GM11168 (cell line): ENCODE data around the gene GRK3.
"Not testable (repeated sequence)": the region's sequence is repeated elsewhere in the genome, so short reads cannot be mapped to it uniquely, and the experiment has no call there.

Experiments
- in situ Hi-C: fragments of 300-500 bp; cut with MboI; formaldehyde crosslinking; loops from one replicate; pipeline ENCODE4 v1.12.0; 2022; ENCODE audit warnings: low sequenced_read_pairs; ENCODE audit not compliant: unreplicated experiment

The GRK3 gene

DNA sequence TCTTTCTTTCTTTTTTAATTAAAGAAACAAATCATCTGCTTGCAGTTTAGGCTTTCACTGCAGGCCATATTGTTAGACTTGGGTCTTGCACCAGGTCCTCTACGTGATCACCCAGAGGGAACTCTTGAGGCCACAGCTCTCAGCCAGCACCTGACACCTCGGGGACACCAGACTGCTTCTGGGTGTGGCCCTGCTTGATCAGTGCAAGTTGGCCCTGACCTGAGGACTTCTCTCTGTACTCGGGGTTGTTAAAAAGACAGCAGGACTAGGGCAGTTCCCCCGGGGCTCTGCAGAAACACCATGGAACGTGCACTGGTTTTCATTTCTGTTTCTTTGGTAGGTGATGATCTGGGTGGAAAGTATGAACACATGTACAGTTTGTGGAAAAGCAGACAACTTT lies 126.3 kb downstream of the GRK3 start:
- in situ Hi-C loops, result loop anchor here (5.0 to 10.0 kb wide), 2 partner anchors 126 to 153 kb away; partner anchors contain the start of gene GRK3

DNA sequence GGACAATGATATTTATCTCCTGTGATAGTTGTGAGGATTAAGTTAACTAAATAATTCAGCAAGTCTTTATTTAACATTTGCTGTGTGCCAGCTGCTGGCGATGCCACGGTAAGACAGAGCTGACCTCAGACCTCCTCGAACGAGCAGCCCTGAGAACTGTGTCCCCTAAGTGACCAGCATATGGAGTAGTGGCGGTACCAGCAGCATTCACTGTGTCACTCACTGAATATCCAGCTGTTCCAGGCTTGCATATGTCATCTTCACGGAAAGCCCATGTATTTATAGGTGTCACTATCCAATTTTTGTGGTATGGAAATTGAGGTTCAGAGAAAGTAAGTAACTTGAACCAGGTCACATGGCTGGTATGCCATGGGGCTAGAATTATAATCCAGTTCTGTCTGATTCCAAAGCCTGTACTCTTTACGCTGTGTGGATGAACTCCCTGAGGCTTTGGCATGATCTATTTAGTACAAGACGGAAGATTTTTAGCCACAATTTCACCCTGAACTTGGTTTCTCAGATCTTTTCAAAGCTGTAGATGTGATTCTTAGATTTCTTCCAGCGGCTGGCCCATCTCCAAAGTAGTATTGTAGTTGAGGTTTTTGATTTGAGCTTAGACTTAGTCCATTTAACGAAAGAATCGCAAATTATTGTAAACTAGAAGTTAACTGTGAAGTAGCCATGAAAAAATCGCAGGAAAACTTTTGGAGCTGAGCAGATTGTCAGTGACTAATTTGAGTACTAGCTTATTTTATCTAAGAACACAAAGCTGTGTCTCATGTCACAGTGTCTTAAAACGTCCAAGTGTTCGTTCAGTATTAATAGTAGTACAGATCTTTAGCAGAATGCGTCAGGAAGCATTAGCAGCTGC lies 128.2 kb downstream of the GRK3 start:
- in situ Hi-C loops, result loop anchor here (5.0 to 10.0 kb wide), 2 partner anchors 128 to 155 kb away; partner anchors contain the start of gene GRK3

DNA sequence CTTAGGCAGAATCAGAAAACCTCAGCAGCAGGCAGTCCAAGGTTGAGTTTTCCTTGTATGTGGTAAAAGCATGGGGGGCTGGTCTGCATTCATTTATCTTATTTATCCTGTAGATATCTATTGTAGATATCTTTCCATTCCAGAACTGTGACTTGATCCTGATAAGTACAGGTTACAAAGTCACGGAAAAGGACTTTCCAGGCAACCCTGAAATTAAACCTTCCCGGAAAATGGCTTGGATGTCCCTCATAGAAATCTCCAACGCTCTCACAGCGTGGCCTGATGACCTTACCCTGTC lies 128.7 kb downstream of the GRK3 start:
- in situ Hi-C loops, result loop anchor here (5.0 to 10.0 kb wide), 2 partner anchors 128 to 156 kb away; partner anchors contain the start of gene GRK3

DNA sequence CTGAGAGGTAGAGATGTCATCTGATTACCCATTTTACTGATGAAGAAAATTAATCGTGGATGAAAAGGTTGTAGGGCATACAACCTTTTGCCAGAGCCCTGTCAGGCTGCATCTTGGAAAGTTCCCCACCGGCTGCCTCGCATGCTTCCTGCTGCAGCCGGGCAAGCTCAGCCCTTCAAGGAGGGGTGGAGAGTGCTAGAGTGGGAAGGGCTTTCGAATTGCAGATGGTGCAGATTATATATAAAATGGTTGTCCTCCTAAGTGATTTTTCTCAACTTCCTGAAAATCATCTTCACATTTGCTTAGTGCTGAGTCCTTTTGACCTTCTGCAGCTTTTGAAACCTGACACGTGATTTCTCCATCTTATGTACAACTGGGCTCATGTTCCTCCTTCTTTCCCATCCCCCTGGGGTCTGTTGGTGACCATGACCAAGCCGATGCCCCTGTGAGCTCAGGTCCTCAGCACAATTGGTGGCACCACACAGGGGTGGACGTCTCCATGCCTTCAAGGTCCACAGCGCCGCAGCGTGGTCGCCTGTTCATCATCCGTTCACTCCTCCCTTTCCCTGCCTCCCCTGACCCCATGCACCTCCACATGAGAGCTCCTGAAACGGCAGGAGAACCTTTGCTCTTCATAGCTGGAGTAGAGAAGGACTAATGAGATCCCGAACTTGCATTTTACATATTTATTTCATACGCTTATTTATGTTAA lies 129.9 kb downstream of the GRK3 start:
- in situ Hi-C loops, result loop anchor here (5.0 to 10.0 kb wide), 2 partner anchors 130 to 157 kb away; partner anchors contain the start of gene GRK3

DNA sequence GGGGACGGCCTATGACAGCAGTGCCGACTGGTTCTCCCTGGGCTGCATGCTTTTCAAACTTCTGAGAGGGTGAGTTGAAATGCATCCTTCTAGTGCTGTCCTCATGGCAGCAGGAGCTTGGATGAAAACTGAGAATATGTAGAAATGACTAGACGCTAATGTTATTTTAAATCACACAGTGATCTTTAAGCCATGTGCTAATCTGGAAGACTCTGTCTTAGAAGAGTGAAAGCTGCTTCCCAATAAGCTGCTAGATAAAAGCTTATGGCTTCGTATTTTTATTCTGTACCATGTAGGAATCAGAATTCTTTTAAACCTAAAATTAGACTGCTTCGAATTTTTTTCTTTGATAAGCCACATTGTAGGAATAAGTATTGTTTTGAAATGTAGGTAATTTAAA lies 130.7 kb downstream of the GRK3 start:
- in situ Hi-C loops, result loop anchor here (10.0 kb wide), 1 partner anchor 130 kb away; the partner anchor contains the start of gene GRK3

DNA sequence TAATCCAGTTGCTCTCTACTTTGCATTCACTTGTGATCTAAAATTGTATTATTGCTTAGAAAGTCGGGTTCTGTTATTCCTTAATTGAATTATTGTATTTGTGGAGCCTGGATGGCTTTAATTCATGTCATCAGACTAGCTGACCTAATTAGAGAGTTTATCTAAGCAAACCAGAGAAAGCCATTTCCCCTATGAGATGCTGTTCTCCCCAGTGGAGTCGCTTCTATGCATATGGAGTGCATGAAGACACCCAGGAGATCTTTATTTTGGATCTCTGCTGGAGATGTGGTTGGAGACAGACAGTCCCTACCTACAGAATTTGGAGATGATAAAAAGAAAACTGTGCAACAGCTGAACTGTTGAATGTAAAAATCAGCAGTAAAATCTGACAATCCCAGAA lies 132.3 kb downstream of the GRK3 start:
- in situ Hi-C loops, result loop anchor here (10.0 kb wide), 1 partner anchor 132 kb away; the partner anchor contains the start of gene GRK3

DNA sequence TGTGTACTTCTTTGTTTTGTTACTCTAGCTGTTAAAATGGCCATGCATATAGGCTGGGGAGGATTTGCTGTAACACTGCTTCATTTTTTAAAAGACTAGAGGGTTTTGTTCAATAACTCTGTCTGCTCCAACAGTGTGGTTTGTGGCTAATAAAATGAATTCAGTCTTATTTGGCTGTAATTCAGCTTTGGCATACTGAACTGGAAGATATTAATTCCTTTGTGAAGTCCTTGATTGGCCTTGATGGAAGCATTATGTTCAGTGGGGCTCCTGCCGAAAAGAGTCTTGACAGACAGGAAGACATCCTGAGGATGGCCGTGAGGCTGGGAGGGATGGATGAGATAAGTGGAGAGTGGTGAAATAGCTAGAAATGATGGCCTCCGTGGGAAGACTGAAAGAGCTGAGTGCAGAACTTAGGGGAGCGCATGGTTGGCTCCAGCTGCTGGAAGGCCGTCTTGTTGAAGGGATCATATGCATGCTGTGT lies 132.7 kb downstream of the GRK3 start:
- in situ Hi-C loops, result loop anchor here (10.0 kb wide), 1 partner anchor 132 kb away; the partner anchor contains the start of gene GRK3

DNA sequence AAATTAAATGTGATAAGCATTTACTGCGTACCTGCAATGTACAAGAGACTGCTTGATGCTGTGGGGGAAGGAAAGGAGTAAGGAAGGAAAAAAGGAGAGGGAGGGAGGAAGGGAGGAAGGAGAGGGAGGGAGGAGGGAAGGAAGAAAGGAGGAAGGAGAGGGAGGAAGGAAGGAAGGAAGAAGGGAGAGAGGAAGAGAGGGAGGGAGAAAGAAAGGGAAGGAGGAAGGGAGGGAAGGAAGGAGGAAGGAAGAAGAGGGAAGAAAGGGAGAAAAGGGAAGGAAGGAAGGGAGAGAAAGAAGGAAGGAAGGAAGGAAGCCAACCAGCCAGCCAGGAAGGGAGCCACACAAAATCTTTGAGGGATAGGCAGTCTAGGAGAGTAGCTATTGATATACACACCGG lies 133.5 kb downstream of the GRK3 start:
- in situ Hi-C loops, result loop anchor here (10.0 kb wide), 1 partner anchor 133 kb away; the partner anchor contains the start of gene GRK3

DNA sequence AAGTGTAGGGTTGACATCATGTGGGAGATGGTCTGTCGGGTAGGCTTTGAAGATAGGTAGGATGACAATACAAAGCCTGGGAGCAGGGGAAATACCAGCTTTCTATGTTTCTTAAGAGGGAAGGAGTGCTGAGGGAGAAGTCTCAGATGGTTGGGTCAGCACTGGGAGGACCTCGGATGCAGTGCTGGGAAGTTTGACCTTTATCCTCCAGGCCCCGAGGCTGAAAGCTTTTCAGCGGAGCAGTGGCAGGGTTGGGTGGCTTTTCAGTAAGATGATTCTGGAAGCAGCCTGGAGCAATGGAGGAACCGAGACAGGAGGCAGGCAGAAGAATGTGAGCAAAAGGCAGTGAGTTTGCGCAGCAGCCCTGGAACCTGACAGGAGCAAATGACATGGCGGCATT lies 134.0 kb downstream of the GRK3 start:
- in situ Hi-C loops, result loop anchor here (10.0 kb wide), 1 partner anchor 134 kb away; the partner anchor contains the start of gene GRK3

DNA sequence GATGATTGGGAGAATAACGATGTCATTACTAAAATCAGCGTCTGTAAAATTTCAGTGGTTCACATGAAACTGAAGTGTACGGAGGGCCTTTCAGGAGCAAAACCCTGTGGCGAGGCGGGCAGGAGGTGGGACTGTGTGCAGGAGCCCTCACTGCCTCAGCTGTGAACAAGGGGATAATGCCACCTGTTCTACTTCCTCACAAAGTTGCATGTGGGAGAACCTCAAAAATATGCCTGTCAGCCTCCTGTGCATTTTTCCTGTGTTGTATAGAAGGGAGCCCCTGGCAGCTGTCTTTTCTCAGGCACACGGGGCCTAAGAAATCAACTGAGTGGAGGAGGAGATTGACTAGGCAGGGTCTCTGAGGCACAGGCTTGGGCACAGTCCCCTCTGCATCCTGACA lies 134.5 kb downstream of the GRK3 start:
- in situ Hi-C loops, result loop anchor here (10.0 kb wide), 1 partner anchor 134 kb away; the partner anchor contains the start of gene GRK3

DNA sequence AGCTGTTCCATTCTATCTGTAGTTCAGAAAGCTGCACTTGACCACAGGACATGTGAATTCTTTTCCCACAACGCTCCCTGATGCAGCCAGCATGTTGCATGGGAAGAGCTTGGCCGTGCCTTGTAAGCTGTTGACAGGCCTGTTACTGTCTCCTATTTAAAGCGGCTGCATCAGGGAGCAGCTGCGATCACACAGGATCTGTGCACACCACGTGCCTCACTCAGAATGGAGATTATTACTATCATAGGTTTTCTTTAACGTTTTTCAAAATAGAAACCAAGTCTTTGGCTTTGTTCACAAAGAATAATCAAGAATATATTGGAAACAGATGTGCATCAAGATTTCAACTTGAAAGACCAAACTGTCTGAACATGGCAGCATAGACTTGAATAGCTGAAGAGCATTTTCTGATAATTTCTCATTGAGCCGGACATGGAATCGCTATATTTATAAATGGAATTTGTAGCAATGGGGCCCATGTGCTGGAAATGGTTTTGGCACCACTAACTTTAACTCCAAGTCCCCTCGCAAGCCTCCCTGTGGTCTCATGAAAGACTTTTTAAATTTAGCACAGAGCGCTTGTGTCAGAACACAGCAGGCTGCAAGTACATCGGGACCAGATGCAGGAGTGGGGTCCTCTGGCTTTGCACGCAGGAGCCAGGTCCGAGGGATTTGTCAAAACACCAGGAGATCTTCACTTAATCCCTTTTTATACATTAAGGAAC lies 136.7 kb downstream of the GRK3 start:
- in situ Hi-C loops, result no loop called here

DNA sequence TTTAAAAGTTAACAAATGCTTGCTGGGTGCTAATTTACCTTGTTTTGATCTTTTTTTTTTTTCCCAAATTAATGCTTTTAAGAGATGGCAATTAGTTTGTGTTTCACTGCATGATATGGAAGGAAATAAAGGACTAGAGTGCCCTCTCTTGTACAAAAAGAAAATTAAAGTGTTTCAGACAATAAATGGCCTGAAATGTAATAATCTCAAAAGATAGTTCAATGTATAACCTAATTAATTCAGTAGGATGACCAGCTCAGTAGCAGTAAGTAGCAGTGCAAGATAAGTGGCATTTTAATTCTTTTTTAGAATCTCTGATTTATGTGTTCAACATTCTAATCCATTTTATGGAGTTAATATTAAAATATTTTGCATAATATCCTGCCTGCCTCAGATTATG lies 137.6 kb downstream of the GRK3 start:
- in situ Hi-C loops, result no loop called here

DNA sequence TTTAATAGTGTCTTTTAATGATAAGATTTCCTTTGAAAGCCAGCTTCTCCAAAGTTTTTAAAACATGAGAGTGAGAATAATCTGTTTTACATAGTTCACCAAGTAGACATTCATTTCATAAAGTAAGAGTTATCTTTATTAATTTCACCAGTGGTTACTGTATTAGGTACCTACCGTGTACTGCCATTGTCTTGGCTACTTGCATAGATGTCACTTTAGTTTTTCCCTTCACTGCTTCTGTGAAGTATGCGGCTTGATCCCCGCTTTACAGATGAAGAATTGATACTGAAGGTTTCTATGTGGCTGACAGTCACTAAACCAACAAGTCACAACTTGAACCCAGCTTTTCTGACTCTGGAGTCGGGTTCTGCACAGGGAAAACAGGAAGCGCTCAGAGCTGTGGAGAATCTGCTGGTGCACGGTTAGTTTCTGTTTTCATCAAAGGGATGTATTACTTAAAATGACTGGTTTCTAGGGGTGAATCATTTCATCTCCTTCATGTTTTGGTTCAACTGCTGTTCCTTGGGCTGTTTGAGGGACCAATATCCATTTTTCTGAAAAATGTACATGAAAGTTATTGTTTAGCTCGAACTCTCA lies 138.2 kb downstream of the GRK3 start:
- in situ Hi-C loops, result no loop called here

DNA sequence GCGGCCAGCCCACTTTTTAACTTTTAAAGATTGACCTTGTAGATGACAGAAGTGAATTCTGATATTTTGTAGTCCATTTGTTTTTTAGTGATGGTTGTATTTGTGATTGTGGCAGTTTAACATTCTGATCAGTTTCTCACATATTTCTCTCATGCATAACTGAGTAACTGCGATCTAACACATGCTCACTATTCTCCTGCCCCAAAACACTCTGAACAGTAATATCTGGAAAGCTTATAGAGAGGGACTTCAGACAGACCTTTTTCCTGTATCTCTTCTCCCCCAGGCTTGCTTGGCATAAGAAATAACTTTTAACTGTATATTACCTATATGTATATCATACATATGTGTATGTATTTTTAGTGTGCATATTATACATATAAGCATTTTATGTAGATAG lies 140.2 kb downstream of the GRK3 start:
- in situ Hi-C loops, result no loop called here

DNA sequence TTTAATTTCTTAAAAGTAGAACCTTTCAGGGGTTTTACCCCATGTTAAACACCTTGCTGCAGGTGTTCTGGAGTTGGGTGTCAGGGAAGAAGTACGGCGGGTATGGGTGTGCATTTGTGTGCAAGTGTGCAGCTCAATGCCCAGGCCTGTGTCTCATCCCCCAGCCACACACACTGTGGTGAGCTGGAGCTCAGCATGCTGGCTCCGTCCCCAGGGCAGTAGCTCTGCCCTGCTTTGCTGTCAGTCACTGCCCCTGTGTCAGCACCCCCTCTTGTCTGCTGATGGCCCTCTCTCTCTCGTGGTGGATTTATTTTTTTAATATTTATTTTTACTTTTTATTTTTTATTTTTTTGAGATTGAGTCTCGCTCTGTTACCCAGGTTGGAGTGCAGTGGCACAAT lies 141.7 kb downstream of the GRK3 start:
- in situ Hi-C loops, result no loop called here

DNA sequence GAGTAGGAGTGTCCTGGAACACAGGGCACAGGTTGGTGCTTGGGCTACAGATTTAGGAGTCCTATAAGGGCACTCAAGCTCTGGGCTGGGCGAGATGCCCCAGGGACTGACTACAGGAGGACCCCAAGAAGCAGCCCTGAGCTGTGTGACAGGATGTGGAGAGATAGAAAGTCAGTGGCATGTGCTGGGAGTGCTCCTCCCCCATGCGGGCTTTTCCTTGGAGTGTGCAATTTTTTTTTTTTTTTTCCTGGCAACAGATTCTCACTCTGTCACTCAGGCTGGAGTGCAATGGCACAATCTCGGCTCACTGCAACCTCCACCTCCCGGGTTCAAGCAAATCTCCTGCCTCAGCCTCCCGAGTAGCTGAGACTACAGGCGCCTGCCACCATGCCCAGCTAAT lies 144.0 kb downstream of the GRK3 start:
- in situ Hi-C loops, result not testable (repeated sequence)

DNA sequence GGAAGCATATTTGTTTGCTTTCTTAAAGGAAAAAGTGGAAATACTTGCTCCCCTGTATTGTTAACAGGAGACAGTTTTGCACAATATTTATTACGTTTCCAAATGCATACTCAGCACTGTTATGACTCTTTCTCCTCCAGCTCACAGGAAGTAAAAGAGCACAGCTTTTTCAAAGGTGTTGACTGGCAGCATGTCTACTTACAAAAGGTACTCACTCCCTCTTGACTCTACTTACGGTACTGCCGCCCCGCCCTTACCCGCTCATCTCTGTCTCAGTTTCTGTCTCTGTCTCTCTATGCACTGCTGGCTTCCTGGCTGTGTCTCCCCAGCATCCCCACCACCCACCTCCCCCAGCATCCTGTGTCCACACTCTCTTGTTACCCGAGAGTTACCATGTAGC lies 145.3 kb downstream of the GRK3 start:
- in situ Hi-C loops, result no loop called here

DNA sequence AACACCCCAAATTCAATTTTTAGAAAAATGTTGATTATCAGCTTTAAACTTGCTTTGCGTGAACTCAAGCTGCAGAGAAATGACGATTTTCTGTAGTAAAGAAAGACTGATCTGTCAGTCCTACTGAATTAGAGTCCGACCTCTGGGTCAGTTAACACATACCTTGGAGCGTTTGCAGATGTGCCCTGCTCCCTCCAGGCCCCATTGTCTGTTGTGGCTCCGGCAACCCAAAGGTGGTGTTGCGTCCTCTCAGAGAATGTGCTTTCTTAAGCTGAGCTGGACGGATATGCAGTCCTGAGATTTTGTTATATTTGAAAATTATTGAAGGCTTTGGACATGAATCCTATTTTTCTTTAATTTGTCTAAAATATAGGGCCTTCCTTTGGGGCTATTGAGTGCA lies 146.0 kb downstream of the GRK3 start:
- in situ Hi-C loops, result no loop called here

DNA sequence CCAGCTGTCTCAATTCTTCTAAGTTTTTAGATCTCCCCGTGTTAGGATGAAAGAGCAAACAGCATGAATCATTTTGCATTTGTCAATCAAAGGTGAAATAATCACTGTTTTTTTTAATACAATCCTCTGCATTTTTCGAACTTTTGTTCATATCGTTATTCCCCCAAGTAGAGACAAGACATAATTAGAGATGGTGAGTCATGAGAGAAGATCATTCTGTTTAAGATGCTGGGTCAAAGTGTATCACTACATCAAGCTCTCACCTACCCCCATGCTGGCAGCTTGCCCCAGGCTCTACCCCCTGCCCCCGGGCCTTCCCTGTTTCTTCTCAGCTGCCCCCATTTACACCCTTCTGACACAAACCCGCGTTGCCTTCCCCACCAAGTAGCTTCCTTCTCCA lies 147.0 kb downstream of the GRK3 start:
- in situ Hi-C loops, result no loop called here
